Measurements from ENCODE around the gene PADI6.

PADI6 gene

DNA sequence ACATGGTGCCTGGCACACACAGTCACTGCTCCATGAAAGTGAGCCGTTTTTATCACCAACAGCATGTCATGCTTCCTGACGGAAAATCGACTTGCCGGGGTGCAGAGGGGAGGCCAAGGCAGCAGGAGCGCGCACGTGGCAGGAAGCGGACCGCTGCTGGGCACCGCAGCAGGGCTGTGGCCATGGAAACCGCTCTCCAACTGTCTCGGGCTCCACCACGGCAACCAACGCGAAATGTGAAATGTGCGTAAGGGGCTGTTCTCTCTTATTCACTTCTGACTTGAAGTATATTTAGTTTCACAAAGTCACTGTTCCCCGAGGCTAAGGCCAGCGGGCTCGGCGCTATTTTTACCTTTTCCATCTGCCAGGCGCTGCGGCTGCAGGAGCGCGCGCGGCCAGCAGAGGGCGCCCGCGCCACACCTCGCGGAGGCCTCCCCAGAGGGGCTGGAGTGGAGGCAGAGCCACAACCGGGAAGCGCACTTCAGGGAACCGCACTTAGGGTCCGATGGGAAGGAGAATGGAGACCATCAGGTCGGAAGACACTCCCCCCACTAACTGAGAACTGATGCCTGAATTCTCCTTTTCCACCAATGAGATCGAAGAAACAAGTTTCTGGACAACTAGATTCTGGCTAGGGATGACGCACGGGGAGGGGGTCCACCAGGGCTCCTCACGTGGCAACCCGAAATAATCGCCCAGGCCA, 47.8 kb downstream of the PADI6 start:
- H3K27ac ChIP-seq = no peak overlapping the region
- TF ChIP-seq, protein P1, sequence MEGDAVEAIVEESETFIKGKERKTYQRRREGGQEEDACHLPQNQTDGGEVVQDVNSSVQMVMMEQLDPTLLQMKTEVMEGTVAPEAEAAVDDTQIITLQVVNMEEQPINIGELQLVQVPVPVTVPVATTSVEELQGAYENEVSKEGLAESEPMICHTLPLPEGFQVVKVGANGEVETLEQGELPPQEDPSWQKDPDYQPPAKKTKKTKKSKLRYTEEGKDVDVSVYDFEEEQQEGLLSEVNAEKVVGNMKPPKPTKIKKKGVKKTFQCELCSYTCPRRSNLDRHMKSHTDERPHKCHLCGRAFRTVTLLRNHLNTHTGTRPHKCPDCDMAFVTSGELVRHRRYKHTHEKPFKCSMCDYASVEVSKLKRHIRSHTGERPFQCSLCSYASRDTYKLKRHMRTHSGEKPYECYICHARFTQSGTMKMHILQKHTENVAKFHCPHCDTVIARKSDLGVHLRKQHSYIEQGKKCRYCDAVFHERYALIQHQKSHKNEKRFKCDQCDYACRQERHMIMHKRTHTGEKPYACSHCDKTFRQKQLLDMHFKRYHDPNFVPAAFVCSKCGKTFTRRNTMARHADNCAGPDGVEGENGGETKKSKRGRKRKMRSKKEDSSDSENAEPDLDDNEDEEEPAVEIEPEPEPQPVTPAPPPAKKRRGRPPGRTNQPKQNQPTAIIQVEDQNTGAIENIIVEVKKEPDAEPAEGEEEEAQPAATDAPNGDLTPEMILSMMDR (conservative IDR thresholded peaks at IDR 0.05) = peak; percentile 91

GRCh38 chr1:17420391-17420918, 48.5 kb downstream of the PADI6 start:
- no peak overlapping the region for H3K27ac ChIP-seq
- TF ChIP-seq, protein P1 (conservative IDR thresholded peaks at IDR 0.05) = no peak

GRCh38 chr1:17422461-17422860, 50.5 kb downstream of the PADI6 start:
- TF ChIP-seq, protein P1 (conservative IDR thresholded peaks at IDR 0.05) = no peak
- H3K27ac ChIP-seq = no peak overlapping the region

- H3K27ac ChIP-seq = no peak overlapping the region
- TF ChIP-seq, protein P1 (conservative IDR thresholded peaks at IDR 0.05) = no peak
These were observed 51.8 kb downstream of the PADI6 start for GRCh38 chr1:17423781-17424245.

DNA sequence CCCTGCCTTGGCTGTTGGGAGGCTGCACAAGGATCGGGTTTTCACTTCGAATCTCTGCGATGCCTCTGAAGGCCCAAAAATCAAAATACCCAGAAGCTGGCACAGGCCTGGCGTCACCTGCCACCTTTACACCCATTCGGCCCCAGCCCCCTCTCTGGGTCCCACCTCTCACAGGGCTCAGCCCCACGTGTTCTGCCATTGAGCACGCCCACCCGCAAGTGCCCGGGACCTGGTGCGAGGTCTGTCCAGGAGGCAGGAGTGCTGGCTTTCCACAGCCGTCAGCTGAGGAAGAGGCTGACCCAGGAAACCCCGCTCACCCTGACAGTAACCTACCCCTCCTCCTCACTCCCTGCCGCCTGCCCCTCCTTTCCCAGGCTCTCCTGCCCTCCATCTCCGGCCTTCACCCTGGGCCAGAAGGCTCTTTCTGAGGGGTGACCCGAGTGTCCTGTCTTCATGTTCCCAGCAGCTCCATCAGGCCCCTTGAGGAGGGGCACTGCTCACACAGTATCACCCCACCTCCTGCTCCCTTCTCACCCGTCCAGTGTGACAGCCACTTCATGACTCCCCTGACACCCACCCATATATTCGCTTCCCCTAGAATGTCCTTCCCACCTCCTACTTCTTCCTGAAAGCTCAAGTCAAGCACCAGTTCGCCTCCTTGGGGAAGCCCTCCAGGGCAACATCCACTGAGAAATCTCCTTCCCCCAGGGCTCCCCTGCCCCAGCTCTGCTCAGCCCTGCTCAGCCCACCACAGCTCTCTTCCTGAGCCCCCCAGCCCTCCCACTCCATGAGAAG, 54.0 kb downstream of the PADI6 start:
- H3K27ac ChIP-seq = no peak overlapping the region
- TF ChIP-seq, protein P1 (conservative IDR thresholded peaks at IDR 0.05) = no peak

DNA sequence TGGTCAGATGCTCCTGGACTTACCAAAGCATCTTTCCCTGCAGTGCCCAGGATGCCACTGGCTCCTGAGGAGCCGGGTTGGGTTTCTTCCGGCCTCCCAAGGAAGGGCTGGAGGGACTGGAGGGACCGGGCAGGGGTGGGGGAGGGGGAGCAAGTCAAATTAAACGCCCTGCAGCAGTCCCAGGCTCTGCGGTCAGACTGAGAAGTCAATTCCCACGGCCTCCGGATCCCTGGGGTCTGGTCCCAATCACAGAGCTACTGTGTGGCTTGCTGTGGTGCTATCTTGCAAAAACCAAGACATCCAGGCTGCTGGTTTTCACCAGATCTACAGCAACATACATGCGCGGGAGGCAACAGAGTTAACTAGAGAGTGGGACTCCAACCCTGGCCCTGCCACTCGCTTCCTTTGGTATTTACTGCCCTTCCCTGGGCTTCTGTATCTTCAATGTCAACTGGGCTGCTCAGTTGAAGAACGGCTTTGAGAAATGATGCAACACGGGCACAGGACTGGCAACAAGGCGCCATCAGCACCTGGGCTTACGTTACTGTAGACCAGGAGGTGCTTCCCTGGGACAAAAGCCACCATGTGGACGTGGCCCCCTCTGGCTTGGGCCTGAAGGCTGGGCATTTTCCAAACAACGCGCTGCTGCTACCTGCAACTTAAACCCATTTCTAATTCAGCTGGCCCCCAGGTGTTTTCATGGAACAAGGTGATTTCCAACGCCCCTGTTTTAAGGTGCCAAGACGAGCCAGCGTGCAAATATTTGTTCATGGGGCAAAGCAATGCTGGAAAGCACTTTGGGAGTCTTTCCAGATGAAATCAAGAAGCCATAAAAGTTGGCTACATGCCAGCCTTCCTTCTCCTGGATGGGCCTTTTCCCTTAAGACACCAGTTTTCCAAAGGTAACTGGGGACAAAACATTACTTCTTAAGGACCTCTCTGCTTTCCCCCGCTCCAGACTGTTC, 56.0 kb downstream of the PADI6 start:
- TF ChIP-seq, protein P1 (conservative IDR thresholded peaks at IDR 0.05) = no peak
- H3K27ac ChIP-seq = peak overlapping the region; percentile 56

Data from VCaP (cell line).